ENCODE results near the gene PAF1. TPM values are rescaled to one million over a fixed set of nuclear protein-coding genes. Genes with fewer than 3 reads are reported as not detected.

The PAF1 gene
- total RNA-seq, 3 donors from 2014 or later: 41.3 to 49.5 (median 45.2) TPM

- peaks cover 4% of the 10 kb centered on the region for H3K36me3 ChIP-seq
- peak overlapping the region; percentile 81 to 98 (median 96) for H3K4me3 ChIP-seq
- H3K27ac ChIP-seq: peak overlapping the region; percentile 100
- peak; percentile 46 for TF ChIP-seq POLR2A (IDR thresholded peaks at IDR 0.05)
- peak in 1 of 3 donors; percentile 15 for TF ChIP-seq CTCF (IDR thresholded peaks at IDR 0.05)
- peak in 1 of 3 donors; percentile 5 for TF ChIP-seq POLR2AphosphoS5 (IDR thresholded peaks at IDR 0.05)
- intact Hi-C loops (cut with DNase I; ENCODE audit: low total_unique reads): no loop called here
- no peak for DNase-seq (ENCODE audit: low spot score in 2 of 2)
- no peaks in the 10 kb centered on the region for H3K9me3 ChIP-seq
- no peaks in the 10 kb centered on the region for H3K27me3 ChIP-seq
- H3K4me1 ChIP-seq: no peaks in the 10 kb centered on the region
Measured at GRCh38 chr19:39412867-39413271, 22.0 kb upstream of the PAF1 start.

- peak; percentile 99 to 100 for DNase-seq (ENCODE audit: low spot score in 2 of 2)
- intact Hi-C loops (cut with DNase I; ENCODE audit: low total_unique reads): no loop called here
- TF ChIP-seq CTCF (IDR thresholded peaks at IDR 0.05) (peak; percentile 77 to 94 (median 94)), POLR2AphosphoS5 (IDR thresholded peaks at IDR 0.05) (peak; percentile 97 to 100 (median 99)), POLR2A (IDR thresholded peaks at IDR 0.05) (peak; percentile 90)
- peak within 1 kb of the TSS; percentile 100 for H3K27ac ChIP-seq
- no peaks in the 10 kb centered on the region for H3K4me1 ChIP-seq
- H3K9me3 ChIP-seq: no peaks in the 10 kb centered on the region
- no peaks in the 10 kb centered on the region for H3K27me3 ChIP-seq
- H3K4me3 ChIP-seq: peak within 1 kb of the TSS; percentile 81 to 98 (median 96)
- H3K36me3 ChIP-seq: peaks cover 6% of the 10 kb centered on the region
Measured at GRCh38 chr19:39412100-39412866, 21.4 kb upstream of the PAF1 start, which contains the start of gene PLEKHG2. Gene PLEKHG2, plus strand, starts transcription at chr19:39412669. Its CDS starts 1,418 bp downstream, at chr19:39414087.

GRCh38 chr19:39411832-39412099 lies 20.9 kb upstream of the PAF1 start:
- H3K36me3 ChIP-seq: peaks cover 6% of the 10 kb centered on the region
- intact Hi-C loops (cut with DNase I; ENCODE audit: low total_unique reads): no loop called here
- peak; percentile 92 to 94 for DNase-seq (ENCODE audit: low spot score in 2 of 2)
- H3K4me3 ChIP-seq: peak overlapping the region; percentile 81 to 98 (median 96)
- peak; percentile 94 to 99 (median 99) for TF ChIP-seq CTCF (IDR thresholded peaks at IDR 0.05)
- TF ChIP-seq POLR2A (IDR thresholded peaks at IDR 0.05): no peak
- peaks cover 0 to 1% of the 10 kb centered on the region in 2 donors for H3K4me1 ChIP-seq
- H3K27ac ChIP-seq: peak overlapping the region; percentile 100
- H3K9me3 ChIP-seq: no peaks in the 10 kb centered on the region
- no peaks in the 10 kb centered on the region for H3K27me3 ChIP-seq

- intact Hi-C loops (cut with DNase I; ENCODE audit: low total_unique reads): no loop called here
Measured at GRCh38 chr19:39411081-39411831, 20.4 kb upstream of the PAF1 start.

More at GRCh38 chr19:39411081-39411831, 20.4 kb upstream of the PAF1 start:
- peak in 1 of 2 donors; percentile 69 for DNase-seq (ENCODE audit: low spot score in 2 of 2)
- Histone ChIP-seq H3K27ac (peak overlapping the region; percentile 100), H3K36me3 (peaks cover 6% of the 10 kb centered on the region), H3K27me3 (no peaks in the 10 kb centered on the region), H3K4me1 (peaks cover 0 to 3% of the 10 kb centered on the region in 2 donors), H3K9me3 (no peaks in the 10 kb centered on the region), H3K4me3 (peak overlapping the region; percentile 81 to 98 (median 96))
- TF ChIP-seq CTCF (IDR thresholded peaks at IDR 0.05) (peak in 1 of 3 donors; percentile 6), POLR2A (IDR thresholded peaks at IDR 0.05) (peak; percentile 66), POLR2AphosphoS5 (IDR thresholded peaks at IDR 0.05) (peak; percentile 9 to 100 (median 80))

Measured in breast epithelium (tissue), 4 donors.